MM.1S (cell line): Measurements from ENCODE around the gene ZFR2.

Experiments
- EZH2 ChIP-seq: fragments of 300-600 bp; sonication (generic); optimal IDR thresholded peaks from 2 replicates; pipeline ENCODE3; 2017; ENCODE audit warnings: low read depth, mild to moderate bottlenecking, antibody characterized with exemption, low read length, mixed read lengths
- EZH2phosphoT487 ChIP-seq: fragments of 300-600 bp; sonication (generic); IDR thresholded peaks from 2 replicates; pipeline ENCODE4 v1.6.1; 2018; ENCODE audit warnings: antibody characterized with exemption, low read length
- TF ChIP-seq, protein P1 (sequence below): fragments of 300-600 bp; sonication (generic); IDR thresholded peaks from 2 replicates; pipeline ENCODE4 v1.5.1; 2016; ENCODE audit warnings: antibody characterized with exemption, low read length, mixed read lengths

DNA sequence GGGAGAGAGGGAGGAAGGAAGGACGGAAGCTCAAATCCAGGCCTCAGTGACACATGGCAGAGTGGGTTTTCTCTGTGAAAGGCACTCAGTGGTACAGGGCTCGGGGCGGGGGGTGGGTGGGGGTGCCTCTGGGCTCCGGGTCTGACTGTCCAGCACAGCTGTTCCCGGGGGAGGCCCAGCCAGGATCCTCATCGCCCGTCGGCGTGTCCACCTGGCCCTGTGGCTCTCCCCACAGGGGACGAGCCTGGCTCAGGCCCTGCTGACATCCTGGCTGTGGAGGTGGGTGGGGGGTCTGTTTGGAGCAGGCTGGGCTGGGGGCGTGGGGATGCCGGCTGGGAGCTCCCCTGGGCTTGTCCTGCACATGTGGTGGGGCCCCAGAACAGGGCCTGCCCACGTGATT is 64.4 kb downstream of the ZFR2 start:
- TF ChIP-seq, protein P1, sequence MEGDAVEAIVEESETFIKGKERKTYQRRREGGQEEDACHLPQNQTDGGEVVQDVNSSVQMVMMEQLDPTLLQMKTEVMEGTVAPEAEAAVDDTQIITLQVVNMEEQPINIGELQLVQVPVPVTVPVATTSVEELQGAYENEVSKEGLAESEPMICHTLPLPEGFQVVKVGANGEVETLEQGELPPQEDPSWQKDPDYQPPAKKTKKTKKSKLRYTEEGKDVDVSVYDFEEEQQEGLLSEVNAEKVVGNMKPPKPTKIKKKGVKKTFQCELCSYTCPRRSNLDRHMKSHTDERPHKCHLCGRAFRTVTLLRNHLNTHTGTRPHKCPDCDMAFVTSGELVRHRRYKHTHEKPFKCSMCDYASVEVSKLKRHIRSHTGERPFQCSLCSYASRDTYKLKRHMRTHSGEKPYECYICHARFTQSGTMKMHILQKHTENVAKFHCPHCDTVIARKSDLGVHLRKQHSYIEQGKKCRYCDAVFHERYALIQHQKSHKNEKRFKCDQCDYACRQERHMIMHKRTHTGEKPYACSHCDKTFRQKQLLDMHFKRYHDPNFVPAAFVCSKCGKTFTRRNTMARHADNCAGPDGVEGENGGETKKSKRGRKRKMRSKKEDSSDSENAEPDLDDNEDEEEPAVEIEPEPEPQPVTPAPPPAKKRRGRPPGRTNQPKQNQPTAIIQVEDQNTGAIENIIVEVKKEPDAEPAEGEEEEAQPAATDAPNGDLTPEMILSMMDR: no peak
- TF ChIP-seq EZH2 (no peak), EZH2phosphoT487 (no peak)
